PFSK-1 (cell line): ENCODE measurements around the gene BLVRB.

Experiments used
- POLR2AphosphoS5 ChIP-seq: IDR thresholded peaks from 2 replicates; pipeline ENCODE4 v1.6.1; 2012; ENCODE audit warnings: low read depth, mild to moderate bottlenecking, control low read depth, low read length, moderate library complexity
- REST ChIP-seq, 2 experiments: IDR thresholded peaks; 2 replicates each; pipeline versions ENCODE4 v1.6.1 to v1.8.0; 2011 to 2012; ENCODE audit warnings: low read depth in 2 of 2, low read length in 2 of 2, control low read depth in 1 of 2, inconsistent platforms in 1 of 2, mild to moderate bottlenecking in 1 of 2, moderate library complexity in 1 of 2; ENCODE audit not compliant: insufficient read depth in 1 of 2
- TAF1 ChIP-seq: IDR thresholded peaks from 2 replicates; pipeline ENCODE4 v1.6.1; 2012; ENCODE audit warnings: low read length, control low read depth, borderline replicate concordance; ENCODE audit not compliant: insufficient read depth

GRCh38 chr19:40450664-40451063, 14.9 kb downstream of the BLVRB start:
- TF ChIP-seq POLR2AphosphoS5 = no peak
- no peak for TF ChIP-seq TAF1
- TF ChIP-seq REST (IDR thresholded peaks at IDR 0.05; ENCODE audit: insufficient read depth in 1 of 2, low read depth in 2 of 2, low read length in 2 of 2) = no peak
